WTC11 (cell line): Measurements from ENCODE around the gene SLC41A3.

Source experiments
- CREB1 ChIP-seq: sonication (generic); formaldehyde crosslinking; IDR thresholded peaks from 2 replicates; pipeline ENCODE4 v1.8.0; 2023; ENCODE audit warnings: mild to moderate bottlenecking, missing genetic modification reagents
- FOXJ3 ChIP-seq: sonication (generic); formaldehyde crosslinking; IDR thresholded peaks from 2 replicates; pipeline ENCODE4 v1.9.0; 2021; ENCODE audit warnings: missing genetic modification reagents, mild to moderate bottlenecking, borderline replicate concordance
- FOXK1 ChIP-seq: sonication (generic); formaldehyde crosslinking; IDR thresholded peaks from 2 replicates; pipeline ENCODE4 v1.8.0; 2022; ENCODE audit warnings: mild to moderate bottlenecking, moderate library complexity, missing genetic modification reagents
- MYBL2 ChIP-seq: sonication (generic); formaldehyde crosslinking; IDR thresholded peaks from 2 replicates; pipeline ENCODE4 v1.8.1; 2023; ENCODE audit warnings: mild to moderate bottlenecking, moderate library complexity, missing genetic modification reagents
- NR2C2 ChIP-seq: sonication (generic); formaldehyde crosslinking; IDR thresholded peaks from 2 replicates; pipeline ENCODE4 v1.8.0; 2022; ENCODE audit warnings: mild to moderate bottlenecking, missing genetic modification reagents
- TF ChIP-seq, protein P1 (sequence below): fragments of 200-600 bp; IDR thresholded peaks from 2 replicates; pipeline ENCODE4 v1.8.0; 2022; ENCODE audit warnings: antibody characterized with exemption
- TF ChIP-seq, protein P2 (sequence below): sonication (generic); formaldehyde crosslinking; IDR thresholded peaks from 2 replicates; pipeline ENCODE4 v1.8.0; 2022; ENCODE audit warnings: mild to moderate bottlenecking, missing genetic modification reagents
- TF ChIP-seq, protein P3 (sequence below): sonication (generic); formaldehyde crosslinking; conservative IDR thresholded peaks from 2 replicates; pipeline ENCODE4 v1.8.1; 2022; ENCODE audit warnings: mild to moderate bottlenecking, missing genetic modification reagents

DNA sequence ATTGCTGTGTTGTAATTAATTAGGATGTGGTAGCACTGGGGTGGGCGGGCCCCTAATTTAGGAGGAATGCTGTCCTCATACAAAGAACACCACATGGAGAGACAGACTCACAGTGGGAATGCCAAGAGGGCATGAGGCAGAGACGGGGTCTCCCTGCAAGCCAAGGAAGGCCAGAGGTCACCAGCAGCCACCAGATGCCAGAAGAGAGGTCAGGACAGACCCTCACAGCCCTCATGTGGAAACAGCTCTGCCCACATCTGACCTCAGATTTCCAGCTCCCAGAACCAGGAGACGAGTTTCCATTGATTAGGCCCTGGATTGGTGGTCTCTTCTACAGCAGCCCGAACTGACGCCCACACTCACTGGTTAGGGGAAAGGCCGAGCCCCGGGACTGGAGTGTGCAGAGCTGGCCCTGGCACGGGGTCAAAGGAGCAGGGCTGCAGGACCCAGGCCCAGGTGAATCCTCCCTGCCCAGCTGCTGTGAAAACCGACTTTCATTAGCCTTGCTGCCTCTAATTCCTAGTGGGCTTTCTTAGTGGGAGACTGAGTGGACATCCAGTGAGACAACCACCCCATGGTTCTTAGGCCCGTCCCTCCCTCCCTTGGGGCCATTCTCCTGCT, 43.0 kb upstream of the SLC41A3 start:
- TF ChIP-seq, protein P1, sequence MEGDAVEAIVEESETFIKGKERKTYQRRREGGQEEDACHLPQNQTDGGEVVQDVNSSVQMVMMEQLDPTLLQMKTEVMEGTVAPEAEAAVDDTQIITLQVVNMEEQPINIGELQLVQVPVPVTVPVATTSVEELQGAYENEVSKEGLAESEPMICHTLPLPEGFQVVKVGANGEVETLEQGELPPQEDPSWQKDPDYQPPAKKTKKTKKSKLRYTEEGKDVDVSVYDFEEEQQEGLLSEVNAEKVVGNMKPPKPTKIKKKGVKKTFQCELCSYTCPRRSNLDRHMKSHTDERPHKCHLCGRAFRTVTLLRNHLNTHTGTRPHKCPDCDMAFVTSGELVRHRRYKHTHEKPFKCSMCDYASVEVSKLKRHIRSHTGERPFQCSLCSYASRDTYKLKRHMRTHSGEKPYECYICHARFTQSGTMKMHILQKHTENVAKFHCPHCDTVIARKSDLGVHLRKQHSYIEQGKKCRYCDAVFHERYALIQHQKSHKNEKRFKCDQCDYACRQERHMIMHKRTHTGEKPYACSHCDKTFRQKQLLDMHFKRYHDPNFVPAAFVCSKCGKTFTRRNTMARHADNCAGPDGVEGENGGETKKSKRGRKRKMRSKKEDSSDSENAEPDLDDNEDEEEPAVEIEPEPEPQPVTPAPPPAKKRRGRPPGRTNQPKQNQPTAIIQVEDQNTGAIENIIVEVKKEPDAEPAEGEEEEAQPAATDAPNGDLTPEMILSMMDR: no peak
- TF ChIP-seq MYBL2 (CRISPR knock-in tag): no peak
- no peak for TF ChIP-seq FOXJ3 (CRISPR knock-in tag)
- TF ChIP-seq, protein P2, sequence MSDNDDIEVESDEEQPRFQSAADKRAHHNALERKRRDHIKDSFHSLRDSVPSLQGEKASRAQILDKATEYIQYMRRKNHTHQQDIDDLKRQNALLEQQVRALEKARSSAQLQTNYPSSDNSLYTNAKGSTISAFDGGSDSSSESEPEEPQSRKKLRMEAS (CRISPR knock-in tag): no peak
- TF ChIP-seq CREB1 (CRISPR knock-in tag): no peak
- TF ChIP-seq FOXK1: no peak
- TF ChIP-seq, protein P3, sequence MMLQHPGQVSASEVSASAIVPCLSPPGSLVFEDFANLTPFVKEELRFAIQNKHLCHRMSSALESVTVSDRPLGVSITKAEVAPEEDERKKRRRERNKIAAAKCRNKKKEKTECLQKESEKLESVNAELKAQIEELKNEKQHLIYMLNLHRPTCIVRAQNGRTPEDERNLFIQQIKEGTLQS (CRISPR knock-in tag): no peak
- no peak for TF ChIP-seq NR2C2 (CRISPR knock-in tag)
